HL-60 (cell line): ENCODE data around the gene CAMTA1.

Source experiments
- DNase-seq, 2 experiments: peaks; one replicate each; pipeline ENCODE4 v3.0.0-alpha.2; 2010 to 2020; ENCODE audit warnings: low read depth in 1 of 2, low spot score in 1 of 2
- H3K27ac ChIP-seq: fragments of 250-450 bp; sonication (Bioruptor Pico); replicated peaks from 2 replicates; pipeline ENCODE4 v1.5.1; 2020; ENCODE audit warnings: mild to moderate bottlenecking, moderate library complexity
- H3K27me3 ChIP-seq: fragments of 250-450 bp; sonication (Bioruptor Pico); 2 replicates; pipeline ENCODE4 v1.5.1; 2021; ENCODE audit warnings: mild to moderate bottlenecking, moderate library complexity; ENCODE audit not compliant: insufficient read depth, poor library complexity, severe bottlenecking
- H3K4me3 ChIP-seq: replicated peaks from 2 replicates; pipeline ENCODE4 v1.5.1; 2011; ENCODE audit warnings: mild to moderate bottlenecking, control low read depth, low read length; ENCODE audit not compliant: insufficient read depth
- GABPA ChIP-seq: IDR thresholded peaks from 2 replicates; pipeline ENCODE4 v1.6.1; 2012; ENCODE audit warnings: low read depth
- POLR2AphosphoS5 ChIP-seq: IDR thresholded peaks from 2 replicates; pipeline ENCODE4 v1.6.1; 2012; ENCODE audit warnings: low read depth
- SPI1 ChIP-seq: IDR thresholded peaks from 2 replicates; pipeline ENCODE4 v1.6.1; 2012; ENCODE audit warnings: low read depth, mild to moderate bottlenecking, borderline replicate concordance
- TF ChIP-seq, protein P1 (sequence below): IDR thresholded peaks from one replicate; pipeline ENCODE4 v1.5.1; 2011; ENCODE audit warnings: low read length, control low read depth, inconsistent platforms; ENCODE audit not compliant: insufficient read depth
- TF ChIP-seq, protein P2 (sequence below): IDR thresholded peaks from 2 replicates; pipeline ENCODE4 v1.6.1; 2012; ENCODE audit warnings: low read depth; ENCODE audit not compliant: insufficient replicate concordance

Gene CAMTA1

DNA sequence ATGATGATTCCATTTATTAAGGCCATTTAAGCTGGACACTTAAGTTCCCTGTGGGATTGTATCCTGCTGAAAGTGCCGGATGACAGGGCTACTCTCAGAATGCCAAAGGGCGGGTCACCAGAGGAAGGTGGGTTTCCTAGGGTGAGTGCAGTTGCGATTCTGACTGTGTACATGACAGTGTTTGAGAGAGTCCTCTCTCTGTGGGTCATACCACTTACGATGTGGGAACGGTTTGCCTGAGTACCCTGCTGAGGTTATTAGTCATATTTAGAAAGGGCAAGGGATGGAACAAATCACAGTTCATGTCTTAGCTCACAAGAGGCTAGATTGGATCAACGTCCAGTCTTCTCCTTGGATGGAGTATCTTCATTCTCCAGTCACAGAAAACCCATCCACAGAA lies 461.9 kb downstream of the CAMTA1 start:
- TF ChIP-seq GABPA (no peak), SPI1 (no peak), POLR2AphosphoS5 (no peak)
- no peak for DNase-seq
- Histone ChIP-seq H3K27me3 (peaks cover 7% of the 10 kb centered on the region), H3K27ac (no peak overlapping the region), H3K4me3 (no peak overlapping the region)

DNA sequence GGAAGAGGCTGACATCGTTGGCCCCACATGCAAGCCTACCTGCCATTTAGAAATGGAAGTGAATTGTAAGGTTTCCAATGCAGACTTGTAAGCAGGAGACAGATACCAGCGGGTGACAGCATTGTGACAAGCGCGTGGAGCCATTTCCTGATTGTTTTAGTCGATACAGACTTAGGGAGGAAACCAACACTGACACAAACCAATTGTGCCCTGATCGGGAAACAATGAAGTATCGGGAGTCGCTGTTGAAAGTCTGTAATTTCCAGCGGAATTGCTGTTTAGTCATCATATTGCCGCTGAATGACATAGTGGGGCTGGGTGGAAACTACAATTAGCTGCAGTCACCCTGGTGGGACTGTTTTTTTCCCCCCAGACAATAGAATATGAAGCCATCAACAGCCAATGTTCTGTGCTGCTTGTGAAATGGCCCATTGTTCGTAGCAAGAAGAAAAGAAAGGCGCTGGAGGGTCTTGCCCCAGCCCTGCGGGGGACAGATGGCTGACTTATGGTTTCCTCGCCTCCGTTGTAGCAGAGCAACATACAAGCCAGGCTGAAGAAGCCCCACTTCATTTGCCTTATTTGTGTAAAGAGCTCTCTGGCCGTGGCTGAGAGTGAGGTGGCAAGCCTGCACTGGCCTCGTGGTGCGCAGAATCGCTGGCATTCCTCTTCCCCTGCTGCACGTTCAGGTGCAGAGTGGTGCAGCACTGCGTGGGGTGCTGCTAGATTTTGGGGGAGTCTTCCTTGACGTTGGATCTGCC lies 462.7 kb downstream of the CAMTA1 start:
- Histone ChIP-seq H3K27me3 (peaks cover 7% of the 10 kb centered on the region), H3K4me3 (no peak overlapping the region), H3K27ac (no peak overlapping the region)
- TF ChIP-seq, protein P1, sequence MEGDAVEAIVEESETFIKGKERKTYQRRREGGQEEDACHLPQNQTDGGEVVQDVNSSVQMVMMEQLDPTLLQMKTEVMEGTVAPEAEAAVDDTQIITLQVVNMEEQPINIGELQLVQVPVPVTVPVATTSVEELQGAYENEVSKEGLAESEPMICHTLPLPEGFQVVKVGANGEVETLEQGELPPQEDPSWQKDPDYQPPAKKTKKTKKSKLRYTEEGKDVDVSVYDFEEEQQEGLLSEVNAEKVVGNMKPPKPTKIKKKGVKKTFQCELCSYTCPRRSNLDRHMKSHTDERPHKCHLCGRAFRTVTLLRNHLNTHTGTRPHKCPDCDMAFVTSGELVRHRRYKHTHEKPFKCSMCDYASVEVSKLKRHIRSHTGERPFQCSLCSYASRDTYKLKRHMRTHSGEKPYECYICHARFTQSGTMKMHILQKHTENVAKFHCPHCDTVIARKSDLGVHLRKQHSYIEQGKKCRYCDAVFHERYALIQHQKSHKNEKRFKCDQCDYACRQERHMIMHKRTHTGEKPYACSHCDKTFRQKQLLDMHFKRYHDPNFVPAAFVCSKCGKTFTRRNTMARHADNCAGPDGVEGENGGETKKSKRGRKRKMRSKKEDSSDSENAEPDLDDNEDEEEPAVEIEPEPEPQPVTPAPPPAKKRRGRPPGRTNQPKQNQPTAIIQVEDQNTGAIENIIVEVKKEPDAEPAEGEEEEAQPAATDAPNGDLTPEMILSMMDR = no peak
- TF ChIP-seq POLR2AphosphoS5 (no peak), GABPA (no peak), SPI1 (no peak)
- TF ChIP-seq, protein P2, sequence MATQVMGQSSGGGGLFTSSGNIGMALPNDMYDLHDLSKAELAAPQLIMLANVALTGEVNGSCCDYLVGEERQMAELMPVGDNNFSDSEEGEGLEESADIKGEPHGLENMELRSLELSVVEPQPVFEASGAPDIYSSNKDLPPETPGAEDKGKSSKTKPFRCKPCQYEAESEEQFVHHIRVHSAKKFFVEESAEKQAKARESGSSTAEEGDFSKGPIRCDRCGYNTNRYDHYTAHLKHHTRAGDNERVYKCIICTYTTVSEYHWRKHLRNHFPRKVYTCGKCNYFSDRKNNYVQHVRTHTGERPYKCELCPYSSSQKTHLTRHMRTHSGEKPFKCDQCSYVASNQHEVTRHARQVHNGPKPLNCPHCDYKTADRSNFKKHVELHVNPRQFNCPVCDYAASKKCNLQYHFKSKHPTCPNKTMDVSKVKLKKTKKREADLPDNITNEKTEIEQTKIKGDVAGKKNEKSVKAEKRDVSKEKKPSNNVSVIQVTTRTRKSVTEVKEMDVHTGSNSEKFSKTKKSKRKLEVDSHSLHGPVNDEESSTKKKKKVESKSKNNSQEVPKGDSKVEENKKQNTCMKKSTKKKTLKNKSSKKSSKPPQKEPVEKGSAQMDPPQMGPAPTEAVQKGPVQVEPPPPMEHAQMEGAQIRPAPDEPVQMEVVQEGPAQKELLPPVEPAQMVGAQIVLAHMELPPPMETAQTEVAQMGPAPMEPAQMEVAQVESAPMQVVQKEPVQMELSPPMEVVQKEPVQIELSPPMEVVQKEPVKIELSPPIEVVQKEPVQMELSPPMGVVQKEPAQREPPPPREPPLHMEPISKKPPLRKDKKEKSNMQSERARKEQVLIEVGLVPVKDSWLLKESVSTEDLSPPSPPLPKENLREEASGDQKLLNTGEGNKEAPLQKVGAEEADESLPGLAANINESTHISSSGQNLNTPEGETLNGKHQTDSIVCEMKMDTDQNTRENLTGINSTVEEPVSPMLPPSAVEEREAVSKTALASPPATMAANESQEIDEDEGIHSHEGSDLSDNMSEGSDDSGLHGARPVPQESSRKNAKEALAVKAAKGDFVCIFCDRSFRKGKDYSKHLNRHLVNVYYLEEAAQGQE = no peak
- DNase-seq = no peak

DNA sequence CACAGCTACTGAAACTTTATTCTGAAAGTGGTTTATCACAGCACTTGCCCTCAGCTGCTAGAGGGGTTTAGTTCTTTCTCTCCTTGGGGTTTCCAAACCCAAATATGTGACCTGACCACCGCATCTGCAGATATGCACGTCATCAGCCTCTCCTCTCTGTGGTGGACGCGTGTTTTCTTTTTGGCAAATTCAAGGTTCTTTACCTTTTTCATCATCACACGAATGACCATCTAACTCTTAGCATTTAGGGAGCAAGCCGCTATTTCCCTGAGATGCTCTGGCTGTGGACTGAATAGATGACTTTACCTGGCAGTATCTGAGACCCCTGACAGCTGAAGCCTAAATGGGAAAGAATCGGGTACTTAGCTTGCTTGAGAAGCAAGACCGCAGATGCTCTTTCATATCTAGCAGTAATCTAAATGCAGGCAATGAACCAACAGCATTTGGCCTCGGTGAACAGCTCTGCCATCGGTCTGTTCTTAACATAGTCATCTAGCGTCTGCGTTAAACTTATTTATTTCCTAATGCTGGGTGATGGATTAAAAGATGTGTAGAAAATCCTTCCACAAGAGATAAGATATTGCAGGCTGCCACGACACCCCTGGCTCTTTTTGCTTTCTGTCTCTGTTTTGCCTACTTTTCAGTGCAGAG lies 463.4 kb downstream of the CAMTA1 start:
- Histone ChIP-seq H3K27ac (no peak overlapping the region), H3K27me3 (peaks cover 7% of the 10 kb centered on the region), H3K4me3 (no peak overlapping the region)
- TF ChIP-seq GABPA = no peak
- no peak for TF ChIP-seq SPI1
- TF ChIP-seq, protein P1 = no peak
- TF ChIP-seq, protein P2 = no peak
- TF ChIP-seq POLR2AphosphoS5 = no peak
- no peak for DNase-seq

DNA sequence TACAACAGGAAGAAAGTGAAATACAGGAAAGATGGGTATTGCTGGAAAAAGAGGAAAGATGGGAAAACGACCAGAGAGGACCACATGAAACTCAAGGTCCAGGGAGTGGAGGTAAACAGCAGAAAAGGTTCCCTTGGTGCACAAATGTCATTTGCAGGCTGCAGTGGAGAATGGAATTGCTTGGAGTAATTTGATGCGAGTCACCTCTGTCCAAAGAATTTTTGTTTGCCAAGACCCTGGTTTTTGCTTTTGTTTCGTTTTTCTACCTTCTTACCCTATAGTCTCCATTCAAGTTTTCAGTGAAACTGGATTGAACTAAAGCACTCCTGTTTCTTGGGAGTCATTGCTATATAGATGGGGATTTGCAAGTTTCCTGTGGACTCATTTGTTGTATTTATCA lies 464.3 kb downstream of the CAMTA1 start:
- TF ChIP-seq POLR2AphosphoS5 (no peak), SPI1 (no peak), GABPA (no peak)
- TF ChIP-seq, protein P1 = no peak
- TF ChIP-seq, protein P2 = no peak
- no peak for DNase-seq
- H3K27ac ChIP-seq = no peak overlapping the region
- peaks cover 7% of the 10 kb centered on the region for H3K27me3 ChIP-seq
- H3K4me3 ChIP-seq = no peak overlapping the region
